Measurements from ENCODE around the gene PRSS21.
A peak's percentile ranks its signal among the peaks of the same experiment; 100 is the strongest.

DNA sequence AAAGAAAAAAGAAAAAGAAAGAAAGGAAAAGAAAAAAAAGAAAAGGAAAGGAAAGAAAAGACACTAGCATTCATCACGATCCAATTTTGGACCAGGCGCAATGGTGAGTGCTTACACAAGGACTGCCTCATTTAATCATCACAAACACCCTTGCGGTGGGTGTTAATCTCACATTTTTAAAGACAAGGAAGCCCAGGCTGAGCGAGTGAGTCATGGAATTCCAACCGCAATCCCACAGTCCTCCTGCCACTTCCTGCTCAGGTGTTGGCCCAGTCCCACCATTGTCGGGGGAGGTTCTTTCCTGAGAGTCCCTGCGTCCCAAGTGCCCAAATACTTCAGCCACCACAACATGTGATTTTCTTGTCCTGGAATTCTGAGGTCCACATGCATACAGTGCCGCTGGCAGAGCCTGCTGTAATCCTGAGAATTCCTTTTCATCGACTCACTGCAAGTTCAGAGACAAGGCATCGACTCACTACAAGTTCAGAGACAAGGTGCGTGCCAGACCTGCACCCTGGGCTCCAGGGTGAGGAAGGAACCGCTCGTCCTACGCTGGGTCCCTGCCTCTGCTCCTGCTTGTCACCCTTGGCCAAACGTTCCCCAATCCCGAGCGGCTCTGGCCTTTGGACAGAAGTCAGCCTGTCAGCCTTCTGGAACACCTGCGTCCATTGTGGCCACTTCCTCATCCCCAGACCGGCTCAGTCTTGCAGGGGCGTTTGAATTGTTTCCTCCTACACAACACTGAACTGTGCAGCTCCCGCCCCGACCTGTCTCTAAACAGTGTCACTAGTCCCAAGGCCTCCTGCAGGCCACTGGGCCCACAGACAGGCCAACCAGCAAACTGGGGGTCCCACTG is 18.8 kb downstream of the PRSS21 start:
- peak; percentile 58; the same call in 1 of the 2 replicates for TF ChIP-seq NFIC (IDR thresholded peaks at IDR 0.05)
- TF ChIP-seq, protein P1, sequence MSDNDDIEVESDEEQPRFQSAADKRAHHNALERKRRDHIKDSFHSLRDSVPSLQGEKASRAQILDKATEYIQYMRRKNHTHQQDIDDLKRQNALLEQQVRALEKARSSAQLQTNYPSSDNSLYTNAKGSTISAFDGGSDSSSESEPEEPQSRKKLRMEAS (IDR thresholded peaks at IDR 0.05): peak; percentile 52; the same call in 1 of the 2 replicates
- TF ChIP-seq TAF1 (IDR thresholded peaks at IDR 0.05; ENCODE audit: low read depth): no peak
- no peak for TF ChIP-seq RAD21 (IDR thresholded peaks at IDR 0.05; ENCODE audit: low read depth)
- no peak for TF ChIP-seq EP300 (IDR thresholded peaks at IDR 0.05; ENCODE audit: borderline replicate concordance)
- no peak for TF ChIP-seq YY1 (IDR thresholded peaks at IDR 0.05; ENCODE audit: low read depth)
- TF ChIP-seq ZBTB7A (IDR thresholded peaks at IDR 0.05; ENCODE audit: low read depth): peak; percentile 67; the same call in 1 of the 2 replicates
- TF ChIP-seq, protein P2, sequence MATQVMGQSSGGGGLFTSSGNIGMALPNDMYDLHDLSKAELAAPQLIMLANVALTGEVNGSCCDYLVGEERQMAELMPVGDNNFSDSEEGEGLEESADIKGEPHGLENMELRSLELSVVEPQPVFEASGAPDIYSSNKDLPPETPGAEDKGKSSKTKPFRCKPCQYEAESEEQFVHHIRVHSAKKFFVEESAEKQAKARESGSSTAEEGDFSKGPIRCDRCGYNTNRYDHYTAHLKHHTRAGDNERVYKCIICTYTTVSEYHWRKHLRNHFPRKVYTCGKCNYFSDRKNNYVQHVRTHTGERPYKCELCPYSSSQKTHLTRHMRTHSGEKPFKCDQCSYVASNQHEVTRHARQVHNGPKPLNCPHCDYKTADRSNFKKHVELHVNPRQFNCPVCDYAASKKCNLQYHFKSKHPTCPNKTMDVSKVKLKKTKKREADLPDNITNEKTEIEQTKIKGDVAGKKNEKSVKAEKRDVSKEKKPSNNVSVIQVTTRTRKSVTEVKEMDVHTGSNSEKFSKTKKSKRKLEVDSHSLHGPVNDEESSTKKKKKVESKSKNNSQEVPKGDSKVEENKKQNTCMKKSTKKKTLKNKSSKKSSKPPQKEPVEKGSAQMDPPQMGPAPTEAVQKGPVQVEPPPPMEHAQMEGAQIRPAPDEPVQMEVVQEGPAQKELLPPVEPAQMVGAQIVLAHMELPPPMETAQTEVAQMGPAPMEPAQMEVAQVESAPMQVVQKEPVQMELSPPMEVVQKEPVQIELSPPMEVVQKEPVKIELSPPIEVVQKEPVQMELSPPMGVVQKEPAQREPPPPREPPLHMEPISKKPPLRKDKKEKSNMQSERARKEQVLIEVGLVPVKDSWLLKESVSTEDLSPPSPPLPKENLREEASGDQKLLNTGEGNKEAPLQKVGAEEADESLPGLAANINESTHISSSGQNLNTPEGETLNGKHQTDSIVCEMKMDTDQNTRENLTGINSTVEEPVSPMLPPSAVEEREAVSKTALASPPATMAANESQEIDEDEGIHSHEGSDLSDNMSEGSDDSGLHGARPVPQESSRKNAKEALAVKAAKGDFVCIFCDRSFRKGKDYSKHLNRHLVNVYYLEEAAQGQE (IDR thresholded peaks at IDR 0.05; ENCODE audit: low read depth): no peak
- TF ChIP-seq CEBPB (IDR thresholded peaks at IDR 0.05): no peak
- no peak for TF ChIP-seq CREB1 (IDR thresholded peaks at IDR 0.05; ENCODE audit: low read depth)
- TF ChIP-seq FOXM1 (IDR thresholded peaks at IDR 0.05; ENCODE audit: borderline replicate concordance, low read depth): no peak
